IMR-90 (cell line): ENCODE results near the gene BRD4.

Experiments
- BHLHE40 ChIP-seq: fragments of 150-350 bp; IDR thresholded peaks from 2 replicates; pipeline ENCODE4 v1.6.1; 2016; ENCODE audit warnings: mild to moderate bottlenecking, low read depth, low read length
- CEBPB ChIP-seq: IDR thresholded peaks from 2 replicates; pipeline ENCODE4 v1.6.1; 2012; ENCODE audit warnings: low read depth, low read length, improper control_type of control experiment
- CTCF ChIP-seq: conservative IDR thresholded peaks from 2 replicates; pipeline ENCODE4 v1.5.1; 2012; ENCODE audit warnings: mild to moderate bottlenecking, low read depth, low read length, improper control_type of control experiment
- ELK1 ChIP-seq: fragments of 150-350 bp; IDR thresholded peaks from 2 replicates; pipeline ENCODE4 v1.6.1; 2016; ENCODE audit warnings: low read depth, mild to moderate bottlenecking, low read length, moderate library complexity, borderline replicate concordance
- MAFK ChIP-seq: IDR thresholded peaks from 2 replicates; pipeline ENCODE4 v1.6.1; 2012; ENCODE audit warnings: low read depth, low read length, improper control_type of control experiment
- MXI1 ChIP-seq: IDR thresholded peaks from 2 replicates; pipeline ENCODE4 v1.6.1; 2012; ENCODE audit warnings: low read depth, mild to moderate bottlenecking, low read length, moderate library complexity, borderline replicate concordance
- NFE2L2 ChIP-seq: fragments of 150-350 bp; IDR thresholded peaks from 2 replicates; pipeline ENCODE4 v1.6.1; 2016; ENCODE audit warnings: low read depth, mild to moderate bottlenecking, low read length
- POLR2A ChIP-seq: IDR thresholded peaks from 2 replicates; pipeline ENCODE4 v1.6.1; 2012; ENCODE audit warnings: mild to moderate bottlenecking, low read depth, low read length
- RAD21 ChIP-seq: IDR thresholded peaks from 2 replicates; pipeline ENCODE4 v1.6.1; 2012; ENCODE audit warnings: low read length, improper control_type of control experiment
- RCOR1 ChIP-seq: IDR thresholded peaks from 2 replicates; pipeline ENCODE4 v1.6.1; 2012; ENCODE audit warnings: mild to moderate bottlenecking, low read length, improper control_type of control experiment; ENCODE audit not compliant: insufficient replicate concordance
- SMC3 ChIP-seq: fragments of 150-350 bp; IDR thresholded peaks from 2 replicates; pipeline ENCODE4 v1.6.1; 2016; ENCODE audit warnings: low read depth, mild to moderate bottlenecking, antibody characterized with exemption, low read length, moderate library complexity
- USF2 ChIP-seq: fragments of 150-350 bp; IDR thresholded peaks from 2 replicates; pipeline ENCODE4 v1.6.1; 2017; ENCODE audit warnings: mild to moderate bottlenecking, antibody characterized with exemption, low read length, low read depth

- no peak for TF ChIP-seq CTCF
- TF ChIP-seq BHLHE40: no peak
- no peak for TF ChIP-seq RCOR1
- TF ChIP-seq CEBPB: no peak
- TF ChIP-seq POLR2A: no peak
- TF ChIP-seq USF2: no peak
- TF ChIP-seq SMC3: no peak
- TF ChIP-seq NFE2L2: no peak
- no peak for TF ChIP-seq MXI1
- no peak for TF ChIP-seq ELK1
- no peak for TF ChIP-seq MAFK
- no peak for TF ChIP-seq RAD21
Observed at GRCh38 chr19:15282311-15282705, 50.0 kb downstream of the BRD4 start.
